Activated CD8-positive, alpha-beta T cell treated with anti-CD3 and anti-CD28 coated beads for 36 hours (primary cell): ENCODE data around the gene FSTL4. TPM values are rescaled to one million over a fixed set of nuclear protein-coding genes. Genes with fewer than 3 reads are reported as not detected.

Source experiments
- ATAC-seq: fragments of 200-7000 bp; cut with Tn5 transposase; one replicate; pipeline ENCODE4 v1.10.0; 2021; ENCODE audit warnings: mild to moderate bottlenecking, moderate library complexity
- CTCF ChIA-PET: fragments of 350-600 bp; sonication (Branson Sonifier 250); formaldehyde crosslinking; loops from one replicate; lab custom pipeline; 2021; ENCODE audit warnings: antibody characterized with exemption; lab: Charles Lee
- POLR2A ChIA-PET: fragments of 350-600 bp; sonication (Branson Sonifier 250); formaldehyde crosslinking; loops from one replicate; lab custom pipeline; 2021; ENCODE audit warnings: antibody characterized with exemption; lab: Charles Lee
- DNase-seq: peaks from one replicate; pipeline ENCODE4 v3.0.0-alpha.2; 2020
- H3K27ac Mint-ChIP-seq: one replicate; pipeline ENCODE4 v1.8.0; 2021; ENCODE audit warnings: mild to moderate bottlenecking, mixed read lengths
- H3K27me3 Mint-ChIP-seq: one replicate; pipeline ENCODE4 v1.8.0; 2021; ENCODE audit warnings: mixed read lengths
- H3K36me3 Mint-ChIP-seq: one replicate; pipeline ENCODE4 v1.8.0; 2021; ENCODE audit warnings: low read depth, mixed read lengths
- H3K4me1 Mint-ChIP-seq: one replicate; pipeline ENCODE4 v1.8.0; 2021; ENCODE audit warnings: low read depth, mixed read lengths
- H3K4me3 Mint-ChIP-seq: one replicate; pipeline ENCODE4 v1.8.0; 2021; ENCODE audit warnings: mild to moderate bottlenecking, moderate library complexity, mixed read lengths
- H3K9me3 Mint-ChIP-seq: one replicate; pipeline ENCODE4 v1.8.0; 2021; ENCODE audit warnings: mixed read lengths
- CTCF ChIP-seq: fragments of 200-600 bp; IDR thresholded peaks from one replicate; pipeline ENCODE4 v1.8.0; 2022; ENCODE audit warnings: antibody characterized with exemption, mild to moderate bottlenecking
- intact Hi-C: fragments of 100-400 bp; cut with micrococcal nuclease; formaldehyde crosslinking; loops from one replicate; pipeline ENCODE4 v1.10.0; 2022
- total RNA-seq, 2 experiments: library from RNA; stranded (reverse); gene quantifications; one replicate each; pipeline ENCODE4 v1.2.3, GENCODE V29; 2021

The FSTL4 gene
- total RNA-seq, 2 experiments from 2014 or later: not detected

GRCh38 chr5:133611357-133612248, 738 bp downstream of the FSTL4 start:
- H3K36me3 Mint-ChIP-seq: no peaks in the 10 kb centered on the region
- intact Hi-C loops: no loop called here
- no peak for DNase-seq
- no peak for TF ChIP-seq CTCF
- H3K4me1 Mint-ChIP-seq: peaks cover 11% of the 10 kb centered on the region
- H3K27me3 Mint-ChIP-seq: peaks cover 48% of the 10 kb centered on the region
- peak; percentile 17 for ATAC-seq
- H3K27ac Mint-ChIP-seq: no peak overlapping the region
- POLR2A ChIA-PET: no interaction called here
- H3K4me3 Mint-ChIP-seq: peak overlapping the region; percentile 49
- H3K9me3 Mint-ChIP-seq: no peaks in the 10 kb centered on the region
- CTCF ChIA-PET: interaction anchor here (0.8 to 1.5 kb wide), 3 partner anchors 13 to 62 kb away, joined by 3 to 4 read pairs (median 3); no protein-coding TSS in a partner anchor

GRCh38 chr5:133610489-133611356, 1.6 kb downstream of the FSTL4 start:
- peak; percentile 60 for ATAC-seq
- DNase-seq: peak; percentile 65
- peak overlapping the region; percentile 49 for H3K4me3 Mint-ChIP-seq
- H3K27me3 Mint-ChIP-seq: peaks cover 50% of the 10 kb centered on the region
- ChIA-PET POLR2A (no interaction called here), CTCF (interaction anchor here (0.8 to 1.6 kb wide), 4 partner anchors 14 to 259 kb away, joined by 3 to 4 read pairs (median 4); no protein-coding TSS in a partner anchor)
- H3K9me3 Mint-ChIP-seq: no peaks in the 10 kb centered on the region
- intact Hi-C loops: no loop called here
- TF ChIP-seq CTCF: peak; percentile 48
- H3K27ac Mint-ChIP-seq: no peak overlapping the region
- peaks cover 11% of the 10 kb centered on the region for H3K4me1 Mint-ChIP-seq
- H3K36me3 Mint-ChIP-seq: no peaks in the 10 kb centered on the region

GRCh38 chr5:133607451-133607850, 4.9 kb downstream of the FSTL4 start:
- ChIA-PET CTCF (no interaction called here), POLR2A (interaction anchor here (1.1 kb wide), 1 partner anchor 80 kb away, joined by 3 read pairs; no protein-coding TSS in a partner anchor)
- no peak for DNase-seq
- Mint-ChIP-seq H3K4me3 (no peak overlapping the region), H3K36me3 (no peaks in the 10 kb centered on the region), H3K9me3 (no peaks in the 10 kb centered on the region), H3K27me3 (peaks cover 30% of the 10 kb centered on the region), H3K27ac (no peak overlapping the region), H3K4me1 (peaks cover 7% of the 10 kb centered on the region)
- TF ChIP-seq CTCF: no peak
- ATAC-seq: no peak
- intact Hi-C loops: no loop called here

- H3K9me3 Mint-ChIP-seq: no peaks in the 10 kb centered on the region
- DNase-seq (no peak), ATAC-seq (no peak)
- peaks cover 31% of the 10 kb centered on the region for H3K27me3 Mint-ChIP-seq
- TF ChIP-seq CTCF: no peak
- CTCF ChIA-PET: no interaction called here
- H3K36me3 Mint-ChIP-seq: no peaks in the 10 kb centered on the region
- no peak overlapping the region for H3K4me3 Mint-ChIP-seq
- peaks cover 7% of the 10 kb centered on the region for H3K4me1 Mint-ChIP-seq
- intact Hi-C loops: no loop called here
- no peak overlapping the region for H3K27ac Mint-ChIP-seq
- POLR2A ChIA-PET: interaction anchor here (1.1 kb wide), 1 partner anchor 80 kb away, joined by 3 read pairs; no protein-coding TSS in a partner anchor
These were observed 5.5 kb downstream of the FSTL4 start for GRCh38 chr5:133606835-133607234.
